Measurements from ENCODE around the gene KLHL11.

Gene KLHL11

GRCh38 chr17:41864836-41865595 lies at the start of gene KLHL11:
KLHL11 (minus strand) TSS chr17:41865423; CDS start chr17:41865370, 53 bp downstream.
- H3K27ac ChIP-seq (ENCODE audit: poor library complexity, severe bottlenecking) = peak within 1 kb of the TSS; percentile 55
- DNase-seq (ENCODE audit: low spot score) (peak; percentile 82), ATAC-seq (ENCODE audit: low read depth) (peak; percentile 94)
- no peaks in the 10 kb centered on the region for H3K4me1 ChIP-seq (ENCODE audit: insufficient read depth, poor library complexity, severe bottlenecking)
- peak; percentile 30 for TF ChIP-seq CTCF (IDR thresholded peaks at IDR 0.05; ENCODE audit: poor library complexity, severe bottlenecking)
- H3K36me3 ChIP-seq (ENCODE audit: low read depth) = peaks cover 34% of the 10 kb centered on the region
- H3K9me3 ChIP-seq (ENCODE audit: severe bottlenecking) = no peaks in the 10 kb centered on the region
- H3K27me3 ChIP-seq (ENCODE audit: insufficient read depth, poor library complexity, severe bottlenecking) = no peaks in the 10 kb centered on the region
- H3K4me3 ChIP-seq (ENCODE audit: severe bottlenecking) = peak within 1 kb of the TSS; percentile 83

GRCh38 chr17:41915020-41915419 lies 49.8 kb upstream of the KLHL11 start:
- Histone ChIP-seq H3K27ac (ENCODE audit: poor library complexity, severe bottlenecking) (peak overlapping the region; percentile 1), H3K36me3 (ENCODE audit: low read depth) (peaks cover 64% of the 10 kb centered on the region), H3K9me3 (ENCODE audit: severe bottlenecking) (no peaks in the 10 kb centered on the region), H3K4me3 (ENCODE audit: severe bottlenecking) (no peak overlapping the region), H3K4me1 (ENCODE audit: insufficient read depth, poor library complexity, severe bottlenecking) (peaks cover 29% of the 10 kb centered on the region), H3K27me3 (ENCODE audit: insufficient read depth, poor library complexity, severe bottlenecking) (no peaks in the 10 kb centered on the region)
- ATAC-seq (ENCODE audit: low read depth) (no peak), DNase-seq (ENCODE audit: low spot score) (no peak)
- no peak for TF ChIP-seq CTCF (IDR thresholded peaks at IDR 0.05; ENCODE audit: poor library complexity, severe bottlenecking)

DNA sequence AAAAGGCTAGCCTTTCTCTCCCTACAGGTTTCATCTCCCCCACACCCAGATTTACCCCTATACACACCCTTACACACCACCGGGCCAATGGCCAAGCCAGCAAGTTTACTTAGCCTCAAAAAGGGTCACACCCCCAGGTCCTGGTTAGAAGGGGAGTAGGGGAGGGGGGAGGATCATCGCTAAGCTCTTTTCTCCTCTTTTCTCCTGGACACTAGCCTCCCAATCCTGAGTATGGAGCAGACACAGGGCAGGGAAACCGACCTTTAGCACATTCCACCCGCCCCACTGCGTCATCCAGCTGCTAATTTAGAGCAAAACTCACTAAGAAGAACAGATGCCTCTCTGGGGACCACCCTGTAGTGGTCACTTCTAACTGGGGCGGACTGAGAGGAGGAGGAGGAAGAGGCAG lies 49.1 kb upstream of the KLHL11 start:
- peaks cover 70% of the 10 kb centered on the region for H3K36me3 ChIP-seq (ENCODE audit: low read depth)
- no peak overlapping the region for H3K27ac ChIP-seq (ENCODE audit: poor library complexity, severe bottlenecking)
- TF ChIP-seq CTCF (IDR thresholded peaks at IDR 0.05; ENCODE audit: poor library complexity, severe bottlenecking) = no peak

GRCh38 chr17:41913798-41914197 lies 48.6 kb upstream of the KLHL11 start:
- peaks cover 76% of the 10 kb centered on the region for H3K36me3 ChIP-seq (ENCODE audit: low read depth)
- H3K4me3 ChIP-seq (ENCODE audit: severe bottlenecking) = no peak overlapping the region
- TF ChIP-seq CTCF (IDR thresholded peaks at IDR 0.05; ENCODE audit: poor library complexity, severe bottlenecking) = no peak
- H3K4me1 ChIP-seq (ENCODE audit: insufficient read depth, poor library complexity, severe bottlenecking) = peaks cover 23% of the 10 kb centered on the region
- no peak overlapping the region for H3K27ac ChIP-seq (ENCODE audit: poor library complexity, severe bottlenecking)
- no peaks in the 10 kb centered on the region for H3K9me3 ChIP-seq (ENCODE audit: severe bottlenecking)
- DNase-seq (ENCODE audit: low spot score) (no peak), ATAC-seq (ENCODE audit: low read depth) (no peak)
- H3K27me3 ChIP-seq (ENCODE audit: insufficient read depth, poor library complexity, severe bottlenecking) = no peaks in the 10 kb centered on the region

More for the DNA sequence above, 49.1 kb upstream of the KLHL11 start:
- H3K4me1 ChIP-seq (ENCODE audit: insufficient read depth, poor library complexity, severe bottlenecking) = peaks cover 23% of the 10 kb centered on the region
- H3K4me3 ChIP-seq (ENCODE audit: severe bottlenecking) = no peak overlapping the region
- H3K27me3 ChIP-seq (ENCODE audit: insufficient read depth, poor library complexity, severe bottlenecking) = no peaks in the 10 kb centered on the region
- DNase-seq (ENCODE audit: low spot score) (no peak), ATAC-seq (ENCODE audit: low read depth) (no peak)
- H3K9me3 ChIP-seq (ENCODE audit: severe bottlenecking) = no peaks in the 10 kb centered on the region

GRCh38 chr17:41912925-41913324 lies 47.7 kb upstream of the KLHL11 start:
- DNase-seq (ENCODE audit: low spot score) (no peak), ATAC-seq (ENCODE audit: low read depth) (no peak)
- peaks cover 23% of the 10 kb centered on the region for H3K4me1 ChIP-seq (ENCODE audit: insufficient read depth, poor library complexity, severe bottlenecking)
- no peak overlapping the region for H3K4me3 ChIP-seq (ENCODE audit: severe bottlenecking)
- H3K36me3 ChIP-seq (ENCODE audit: low read depth) = peaks cover 84% of the 10 kb centered on the region
- TF ChIP-seq CTCF (IDR thresholded peaks at IDR 0.05; ENCODE audit: poor library complexity, severe bottlenecking) = no peak
- no peaks in the 10 kb centered on the region for H3K27me3 ChIP-seq (ENCODE audit: insufficient read depth, poor library complexity, severe bottlenecking)
- no peaks in the 10 kb centered on the region for H3K9me3 ChIP-seq (ENCODE audit: severe bottlenecking)
- H3K27ac ChIP-seq (ENCODE audit: poor library complexity, severe bottlenecking) = no peak overlapping the region

Measured in RWPE2 (cell line).